Mucosa of stomach (tissue), 1 donor: Measurements from ENCODE around the gene RASGRP4.

Source experiments
- H3K27me3 ChIP-seq: one replicate; pipeline ENCODE4 v1.7.0; 2013; ENCODE audit warnings: mild to moderate bottlenecking, low read length; ENCODE audit not compliant: control insufficient read depth, insufficient read depth
- H3K36me3 ChIP-seq: one replicate; pipeline ENCODE4 v1.7.0; 2013; ENCODE audit warnings: low read length; ENCODE audit not compliant: control insufficient read depth, insufficient read depth
- H3K4me1 ChIP-seq: one replicate; pipeline ENCODE4 v1.7.0; 2013; ENCODE audit warnings: mild to moderate bottlenecking, low read length; ENCODE audit not compliant: control insufficient read depth, insufficient read depth
- H3K4me3 ChIP-seq: one replicate; pipeline ENCODE4 v1.7.0; 2013; ENCODE audit warnings: low read length
- H3K9ac ChIP-seq: one replicate; pipeline ENCODE4 v1.7.0; 2013; ENCODE audit warnings: mild to moderate bottlenecking, low read length, moderate library complexity
- H3K9me3 ChIP-seq: one replicate; pipeline ENCODE4 v1.7.0; 2013; ENCODE audit warnings: mild to moderate bottlenecking, low read length, moderate library complexity; ENCODE audit not compliant: control insufficient read depth
- donor health status: Pancreatic carcinoma.

Gene RASGRP4

DNA sequence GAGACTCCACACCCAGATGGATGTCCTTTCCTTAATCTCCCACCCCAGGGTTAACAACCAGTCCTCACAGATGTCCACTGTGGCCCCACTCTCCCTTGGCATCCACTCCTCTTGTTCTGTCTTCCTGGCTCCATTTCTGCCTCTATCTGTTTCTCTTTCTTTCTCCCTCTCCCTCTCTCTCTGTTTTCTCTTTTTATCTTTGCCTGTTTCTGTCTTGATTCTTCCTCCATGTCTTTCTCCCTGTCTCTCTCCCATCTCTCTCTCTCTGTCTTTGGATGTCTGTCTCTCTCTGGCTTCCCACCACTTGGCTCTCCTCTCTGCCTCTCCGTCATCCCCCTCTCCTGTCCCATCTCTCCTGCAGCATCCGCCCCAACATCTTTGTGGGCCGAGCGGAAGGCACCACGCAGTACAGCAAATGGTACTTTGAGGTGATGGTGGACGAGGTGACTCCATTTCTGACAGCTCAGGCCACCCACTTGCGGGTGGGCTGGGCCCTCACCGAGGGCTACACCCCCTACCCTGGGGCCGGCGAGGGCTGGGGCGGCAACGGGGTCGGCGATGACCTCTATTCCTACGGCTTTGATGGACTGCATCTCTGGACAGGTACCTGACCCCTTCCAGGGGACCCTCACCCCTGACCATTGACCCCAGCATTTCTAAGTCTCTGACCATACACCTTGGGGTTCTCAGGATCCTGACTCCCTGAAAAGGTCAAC lies 31.8 kb upstream of the RASGRP4 start:
- Histone ChIP-seq H3K27me3 (no peaks in the 10 kb centered on the region), H3K9ac (no peak overlapping the region), H3K9me3 (no peaks in the 10 kb centered on the region), H3K36me3 (no peaks in the 10 kb centered on the region), H3K4me1 (no peaks in the 10 kb centered on the region), H3K4me3 (no peak overlapping the region)

GRCh38 chr19:38457202-38457601 lies 31.2 kb upstream of the RASGRP4 start:
- H3K4me1 ChIP-seq, result no peaks in the 10 kb centered on the region
- no peak overlapping the region for H3K9ac ChIP-seq
- no peaks in the 10 kb centered on the region for H3K27me3 ChIP-seq
- H3K36me3 ChIP-seq, result no peaks in the 10 kb centered on the region
- H3K4me3 ChIP-seq, result no peak overlapping the region
- H3K9me3 ChIP-seq, result no peaks in the 10 kb centered on the region

DNA sequence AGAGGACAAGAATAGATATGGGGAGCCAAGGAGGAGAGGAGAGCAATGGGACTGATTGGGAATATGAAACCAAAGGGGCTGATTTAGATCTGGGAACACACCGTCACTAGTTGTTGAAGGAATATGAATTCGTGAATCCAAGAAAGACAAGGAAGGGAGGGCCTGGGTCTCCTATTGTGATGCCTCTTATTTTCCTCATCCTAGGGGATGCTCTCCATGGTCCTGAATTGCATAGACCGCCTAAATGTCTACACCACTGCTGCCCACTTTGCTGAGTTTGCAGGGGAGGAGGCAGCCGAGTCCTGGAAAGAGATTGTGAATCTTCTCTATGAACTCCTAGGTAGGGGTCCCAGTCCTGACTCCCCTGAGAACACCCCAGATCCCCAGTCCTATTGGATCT lies 29.0 kb upstream of the RASGRP4 start:
- no peaks in the 10 kb centered on the region for H3K4me1 ChIP-seq
- no peak overlapping the region for H3K4me3 ChIP-seq
- no peaks in the 10 kb centered on the region for H3K9me3 ChIP-seq
- no peaks in the 10 kb centered on the region for H3K27me3 ChIP-seq
- no peak overlapping the region for H3K9ac ChIP-seq
- no peaks in the 10 kb centered on the region for H3K36me3 ChIP-seq

- no peak overlapping the region for H3K9ac ChIP-seq
- no peak overlapping the region for H3K4me3 ChIP-seq
- peaks cover 4% of the 10 kb centered on the region for H3K27me3 ChIP-seq
- H3K4me1 ChIP-seq, result no peaks in the 10 kb centered on the region
- H3K9me3 ChIP-seq, result no peaks in the 10 kb centered on the region
- no peaks in the 10 kb centered on the region for H3K36me3 ChIP-seq
Measured at GRCh38 chr19:38453596-38453995, 27.6 kb upstream of the RASGRP4 start.

DNA sequence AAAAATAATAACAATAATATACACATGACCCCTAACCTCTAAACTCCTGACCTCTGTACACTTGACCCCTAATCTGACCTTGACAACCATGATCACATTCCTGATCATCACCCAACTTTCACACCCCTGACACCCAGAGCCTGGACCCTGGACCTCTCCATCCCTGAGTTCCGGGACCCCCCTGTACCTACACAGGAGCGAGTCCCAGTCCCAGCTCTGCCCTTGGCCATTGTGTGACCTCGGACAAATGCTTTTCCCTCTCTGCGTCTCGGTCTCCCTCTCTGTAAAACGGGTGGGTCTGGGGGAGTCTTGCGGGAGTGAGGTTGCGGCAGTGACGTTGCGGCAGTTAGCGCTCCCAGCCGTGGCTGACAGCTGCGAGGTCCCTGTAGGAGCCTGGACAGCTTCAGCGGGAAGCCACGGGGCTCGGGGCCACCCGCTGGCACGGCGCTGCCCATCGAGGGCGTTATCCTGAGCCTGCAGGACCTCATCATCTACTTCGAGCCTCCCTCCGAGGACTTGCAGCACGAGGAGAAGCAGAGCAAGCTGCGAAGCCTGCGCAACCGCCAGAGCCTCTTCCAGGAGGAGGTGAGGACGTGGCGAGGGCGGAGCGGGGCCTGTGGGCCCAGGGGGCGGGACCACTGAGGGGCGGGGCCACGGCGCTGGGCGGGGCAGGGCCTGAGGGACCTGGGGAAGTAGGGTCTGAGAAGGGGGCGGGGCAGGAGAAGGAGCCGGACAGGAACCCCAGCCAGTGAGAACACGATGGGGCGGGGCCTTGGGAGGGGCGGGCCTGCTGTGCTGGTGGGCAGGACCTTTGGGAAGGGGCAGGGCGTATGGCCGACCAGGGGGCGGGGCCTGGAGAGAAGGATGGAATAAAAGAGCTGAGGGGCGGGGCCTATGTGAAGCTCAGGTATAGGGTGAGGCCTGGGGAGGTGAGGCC lies 26.7 kb upstream of the RASGRP4 start:
- Histone ChIP-seq H3K4me1 (no peaks in the 10 kb centered on the region), H3K9me3 (no peaks in the 10 kb centered on the region), H3K4me3 (no peak overlapping the region), H3K36me3 (no peaks in the 10 kb centered on the region), H3K9ac (no peak overlapping the region), H3K27me3 (peaks cover 4% of the 10 kb centered on the region)

- no peaks in the 10 kb centered on the region for H3K36me3 ChIP-seq
- peaks cover 4% of the 10 kb centered on the region for H3K27me3 ChIP-seq
- no peaks in the 10 kb centered on the region for H3K4me1 ChIP-seq
- no peak overlapping the region for H3K4me3 ChIP-seq
- no peak overlapping the region for H3K9ac ChIP-seq
- no peaks in the 10 kb centered on the region for H3K9me3 ChIP-seq
Measured at GRCh38 chr19:38451629-38452028, 25.6 kb upstream of the RASGRP4 start.

DNA sequence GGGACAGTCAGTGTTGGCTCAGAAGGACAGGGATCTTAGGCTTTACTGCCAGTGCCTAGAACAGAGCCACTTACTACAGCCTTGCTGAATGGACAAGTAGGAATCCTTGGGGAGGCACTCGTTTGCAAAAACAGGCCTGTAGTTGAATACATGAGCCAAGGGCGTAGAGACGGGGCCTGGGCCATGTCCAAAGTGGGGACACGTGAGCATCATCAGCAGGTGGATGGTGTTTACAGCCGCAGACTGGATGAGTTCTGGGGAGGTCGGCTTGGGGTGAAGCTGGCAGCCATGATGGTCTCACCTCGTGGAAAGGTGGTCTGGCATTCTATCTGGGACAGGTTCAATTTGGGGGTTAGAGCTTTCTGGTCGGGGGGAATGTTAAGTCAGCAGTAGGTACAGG lies 25.0 kb upstream of the RASGRP4 start:
- no peak overlapping the region for H3K4me3 ChIP-seq
- H3K9ac ChIP-seq, result no peak overlapping the region
- H3K4me1 ChIP-seq, result no peaks in the 10 kb centered on the region
- no peaks in the 10 kb centered on the region for H3K36me3 ChIP-seq
- peaks cover 4% of the 10 kb centered on the region for H3K27me3 ChIP-seq
- no peaks in the 10 kb centered on the region for H3K9me3 ChIP-seq

- Histone ChIP-seq H3K36me3 (no peaks in the 10 kb centered on the region), H3K27me3 (peaks cover 4% of the 10 kb centered on the region), H3K9me3 (no peaks in the 10 kb centered on the region), H3K4me1 (no peaks in the 10 kb centered on the region), H3K4me3 (no peak overlapping the region), H3K9ac (no peak overlapping the region)
Measured at GRCh38 chr19:38449518-38449917, 23.5 kb upstream of the RASGRP4 start.

DNA sequence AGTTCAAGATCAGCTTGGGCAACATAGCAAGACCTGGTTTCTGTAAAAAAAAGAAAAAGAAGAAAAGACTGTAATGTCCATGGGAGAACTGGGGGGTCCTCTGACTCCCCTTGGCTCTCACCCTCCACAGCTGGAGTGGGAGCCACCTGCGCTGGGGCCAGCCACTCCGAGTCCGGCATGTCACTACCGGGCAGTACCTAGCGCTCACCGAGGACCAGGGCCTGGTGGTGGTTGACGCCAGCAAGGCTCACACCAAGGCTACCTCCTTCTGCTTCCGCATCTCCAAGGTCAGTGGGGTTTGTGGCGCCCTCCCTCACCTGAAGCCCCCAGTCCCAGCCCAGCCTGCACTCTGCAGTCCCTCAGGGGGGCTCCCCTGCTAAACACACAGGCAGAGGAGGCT lies 22.2 kb upstream of the RASGRP4 start:
- H3K4me1 ChIP-seq, result no peaks in the 10 kb centered on the region
- no peaks in the 10 kb centered on the region for H3K9me3 ChIP-seq
- H3K27me3 ChIP-seq, result peaks cover 5% of the 10 kb centered on the region
- no peak overlapping the region for H3K9ac ChIP-seq
- no peaks in the 10 kb centered on the region for H3K36me3 ChIP-seq
- H3K4me3 ChIP-seq, result no peak overlapping the region

DNA sequence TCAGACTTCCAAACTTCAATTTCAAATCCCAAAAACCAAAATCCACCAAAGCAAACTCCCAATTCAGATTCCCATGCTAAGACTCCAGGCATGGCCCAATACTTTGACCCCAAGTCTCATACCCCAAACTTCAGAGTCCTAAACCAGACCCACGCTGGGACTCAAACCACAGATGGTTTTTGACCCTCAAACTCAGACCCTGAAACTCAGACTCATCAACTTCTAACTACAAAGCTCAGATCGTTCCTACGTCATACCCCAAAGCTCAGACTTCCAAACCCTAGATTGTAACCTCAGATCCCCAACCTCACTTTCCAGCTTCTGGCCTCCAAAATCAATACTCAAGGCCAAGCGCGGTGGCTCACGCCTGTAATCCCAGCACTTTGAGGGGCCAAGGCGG lies 19.3 kb upstream of the RASGRP4 start:
- peaks cover 7% of the 10 kb centered on the region for H3K27me3 ChIP-seq
- H3K9me3 ChIP-seq, result no peaks in the 10 kb centered on the region
- H3K4me3 ChIP-seq, result no peak overlapping the region
- no peaks in the 10 kb centered on the region for H3K36me3 ChIP-seq
- no peak overlapping the region for H3K9ac ChIP-seq
- no peaks in the 10 kb centered on the region for H3K4me1 ChIP-seq

DNA sequence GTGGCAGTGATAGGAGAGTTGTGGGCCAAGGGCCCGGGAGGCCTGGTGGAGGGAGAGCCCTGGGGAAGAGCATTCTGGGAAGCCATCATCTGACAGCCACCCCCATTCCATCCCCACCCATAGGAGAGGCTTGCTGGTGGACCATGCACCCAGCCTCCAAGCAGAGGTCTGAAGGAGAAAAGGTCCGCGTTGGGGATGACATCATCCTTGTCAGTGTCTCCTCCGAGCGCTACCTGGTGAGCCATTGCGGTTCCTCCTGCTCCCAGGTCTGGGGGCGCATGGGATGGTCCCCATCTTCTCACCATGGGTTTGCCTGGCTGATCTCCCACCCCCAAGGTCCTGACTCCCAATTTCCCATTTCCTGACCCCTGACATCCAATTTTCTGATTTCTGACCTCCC lies 18.0 kb upstream of the RASGRP4 start:
- H3K4me1 ChIP-seq, result no peaks in the 10 kb centered on the region
- H3K4me3 ChIP-seq, result no peak overlapping the region
- no peaks in the 10 kb centered on the region for H3K9me3 ChIP-seq
- peaks cover 3% of the 10 kb centered on the region for H3K27me3 ChIP-seq
- H3K36me3 ChIP-seq, result no peaks in the 10 kb centered on the region
- no peak overlapping the region for H3K9ac ChIP-seq

GRCh38 chr19:38443458-38443999 lies 17.5 kb upstream of the RASGRP4 start:
- H3K4me3 ChIP-seq, result no peak overlapping the region
- H3K27me3 ChIP-seq, result peaks cover 3% of the 10 kb centered on the region
- no peaks in the 10 kb centered on the region for H3K36me3 ChIP-seq
- no peak overlapping the region for H3K9ac ChIP-seq
- H3K4me1 ChIP-seq, result no peaks in the 10 kb centered on the region
- H3K9me3 ChIP-seq, result no peaks in the 10 kb centered on the region
